DND-41 (cell line): ENCODE measurements around the gene FBXO39.

Source experiments
- ATAC-seq: fragments of 200-7000 bp; cut with Tn5 transposase; 3 replicates; pipeline ENCODE4 v1.9.1; 2021; ENCODE audit warnings: low read depth; ENCODE audit not compliant: insufficient read depth
- DNase-seq: peaks from one replicate; pipeline ENCODE4 v3.0.0-alpha.2; 2020
- H2AFZ ChIP-seq: 2 replicates; pipeline ENCODE4 v1.6.0; 2012; ENCODE audit warnings: low read depth, low read length
- H3K27ac ChIP-seq: 2 replicates; pipeline ENCODE4 v1.5.1; 2012; ENCODE audit warnings: low read length, inconsistent platforms
- H3K27me3 ChIP-seq: fragments of 200-600 bp; sonication (generic); 2 replicates; pipeline ENCODE4 v1.6.0; 2012; ENCODE audit warnings: low read length, mild to moderate bottlenecking, inconsistent platforms; ENCODE audit not compliant: insufficient read depth, poor library complexity
- H3K36me3 ChIP-seq: 2 replicates; pipeline ENCODE4 v1.5.1; 2012; ENCODE audit warnings: low read length, inconsistent platforms; ENCODE audit not compliant: insufficient read depth
- H3K4me1 ChIP-seq: 2 replicates; pipeline ENCODE4 v1.5.1; 2012; ENCODE audit warnings: mild to moderate bottlenecking, low read length; ENCODE audit not compliant: insufficient read depth
- H3K4me2 ChIP-seq: 2 replicates; pipeline ENCODE4 v1.6.0; 2012; ENCODE audit warnings: mild to moderate bottlenecking, moderate library complexity, low read length, inconsistent platforms; ENCODE audit not compliant: insufficient read depth
- H3K4me3 ChIP-seq, 2 experiments: fragments of 200-600 bp in 1 of 2; shearing (Covaris generic) in 1 of 2; 2 replicates each; pipeline ENCODE4 v1.5.1; 2012 to 2016; ENCODE audit warnings: inconsistent platforms in 2 of 2, low read length in 2 of 2, mild to moderate bottlenecking in 2 of 2, low read depth in 1 of 2, moderate library complexity in 1 of 2
- H3K79me2 ChIP-seq: 2 replicates; pipeline ENCODE4 v1.6.0; 2012; ENCODE audit warnings: low read length, inconsistent platforms; ENCODE audit not compliant: insufficient read depth
- H3K9ac ChIP-seq: 2 replicates; pipeline ENCODE4 v1.6.0; 2012; ENCODE audit warnings: low read depth, mild to moderate bottlenecking, inconsistent platforms, low read length, moderate library complexity
- H3K9me3 ChIP-seq: 2 replicates; pipeline ENCODE4 v1.5.1; 2012; ENCODE audit warnings: low read length, moderate library complexity, mild to moderate bottlenecking, inconsistent platforms; ENCODE audit not compliant: insufficient read depth, severe bottlenecking
- H4K20me1 ChIP-seq: 2 replicates; pipeline ENCODE4 v1.6.0; 2012; ENCODE audit warnings: low read length; ENCODE audit not compliant: insufficient read depth
- EZH2 ChIP-seq: IDR thresholded peaks from 3 replicates; pipeline ENCODE4 v1.6.1; 2012; ENCODE audit warnings: borderline replicate concordance, low read depth, mild to moderate bottlenecking, moderate library complexity, low read length, inconsistent platforms; ENCODE audit not compliant: severe bottlenecking
- TF ChIP-seq, protein P1 (sequence below): IDR thresholded peaks from 2 replicates; pipeline ENCODE4 v1.5.1; 2012; ENCODE audit warnings: borderline replicate concordance, low read length, moderate library complexity, mild to moderate bottlenecking; ENCODE audit not compliant: poor library complexity, severe bottlenecking; ENCODE audit errors: extremely low read depth

FBXO39 gene

DNA sequence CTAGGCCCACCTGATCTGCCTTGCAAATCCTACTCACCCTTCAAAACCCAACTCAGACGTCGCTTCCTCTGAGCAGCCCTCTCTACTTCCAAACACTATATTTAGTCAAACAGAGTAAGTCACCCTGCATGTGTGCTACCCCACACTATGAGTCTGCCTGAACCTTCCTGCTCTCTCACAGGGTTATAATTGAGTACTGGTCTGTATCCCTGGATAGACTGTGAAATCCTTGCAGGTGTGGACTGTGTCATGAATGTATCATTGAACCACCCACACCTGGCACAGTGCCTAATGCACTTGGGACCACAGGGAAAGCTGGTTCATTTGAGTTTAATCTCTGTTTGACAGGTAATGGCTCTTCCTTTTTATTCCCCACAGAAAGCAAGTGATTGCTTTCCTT lies 3.4 kb downstream of the FBXO39 start:
- Histone ChIP-seq H3K36me3 (peaks cover 3% of the 10 kb centered on the region; the same call in 1 of the 2 replicates), H3K79me2 (no peaks in the 10 kb centered on the region), H3K9ac (no peak overlapping the region), H3K27ac (no peak overlapping the region), H2AFZ (no peak overlapping the region), H3K27me3 (no peaks in the 10 kb centered on the region), H3K4me3 (no peak overlapping the region), H3K9me3 (no peaks in the 10 kb centered on the region), H4K20me1 (no peaks in the 10 kb centered on the region), H3K4me2 (no peak overlapping the region), H3K4me1 (peaks cover 13% of the 10 kb centered on the region)
- ATAC-seq (no peak), DNase-seq (no peak)
- TF ChIP-seq, protein P1, sequence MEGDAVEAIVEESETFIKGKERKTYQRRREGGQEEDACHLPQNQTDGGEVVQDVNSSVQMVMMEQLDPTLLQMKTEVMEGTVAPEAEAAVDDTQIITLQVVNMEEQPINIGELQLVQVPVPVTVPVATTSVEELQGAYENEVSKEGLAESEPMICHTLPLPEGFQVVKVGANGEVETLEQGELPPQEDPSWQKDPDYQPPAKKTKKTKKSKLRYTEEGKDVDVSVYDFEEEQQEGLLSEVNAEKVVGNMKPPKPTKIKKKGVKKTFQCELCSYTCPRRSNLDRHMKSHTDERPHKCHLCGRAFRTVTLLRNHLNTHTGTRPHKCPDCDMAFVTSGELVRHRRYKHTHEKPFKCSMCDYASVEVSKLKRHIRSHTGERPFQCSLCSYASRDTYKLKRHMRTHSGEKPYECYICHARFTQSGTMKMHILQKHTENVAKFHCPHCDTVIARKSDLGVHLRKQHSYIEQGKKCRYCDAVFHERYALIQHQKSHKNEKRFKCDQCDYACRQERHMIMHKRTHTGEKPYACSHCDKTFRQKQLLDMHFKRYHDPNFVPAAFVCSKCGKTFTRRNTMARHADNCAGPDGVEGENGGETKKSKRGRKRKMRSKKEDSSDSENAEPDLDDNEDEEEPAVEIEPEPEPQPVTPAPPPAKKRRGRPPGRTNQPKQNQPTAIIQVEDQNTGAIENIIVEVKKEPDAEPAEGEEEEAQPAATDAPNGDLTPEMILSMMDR, result no peak
- no peak for TF ChIP-seq EZH2

DNA sequence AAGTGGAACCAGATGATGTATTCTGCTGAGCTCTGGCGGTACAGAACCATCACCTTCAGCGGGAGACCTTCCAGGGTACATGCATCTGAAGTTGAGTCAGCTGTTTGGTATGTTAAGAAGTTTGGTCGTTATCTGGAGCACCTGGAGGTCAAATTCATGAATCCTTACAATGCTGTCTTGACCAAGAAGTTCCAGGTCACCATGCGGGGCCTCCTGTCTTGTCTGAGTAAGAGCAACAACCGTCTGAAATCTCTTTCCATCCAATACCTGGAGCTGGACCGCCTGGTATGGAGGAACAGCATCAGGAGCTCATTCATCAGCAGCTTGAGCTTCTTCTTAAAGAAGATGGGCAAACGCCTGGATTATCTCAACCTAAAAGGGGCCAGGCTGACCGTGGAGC lies 4.0 kb downstream of the FBXO39 start:
- Histone ChIP-seq H3K4me3 (no peak overlapping the region), H2AFZ (no peak overlapping the region), H3K27me3 (no peaks in the 10 kb centered on the region), H3K4me2 (no peak overlapping the region), H3K79me2 (no peaks in the 10 kb centered on the region), H3K27ac (no peak overlapping the region), H3K9me3 (no peaks in the 10 kb centered on the region), H3K36me3 (no peaks in the 10 kb centered on the region), H3K9ac (no peak overlapping the region), H4K20me1 (no peaks in the 10 kb centered on the region), H3K4me1 (peaks cover 15% of the 10 kb centered on the region)
- no peak for ATAC-seq
- no peak for DNase-seq
- TF ChIP-seq EZH2, result no peak
- TF ChIP-seq, protein P1, result no peak

DNA sequence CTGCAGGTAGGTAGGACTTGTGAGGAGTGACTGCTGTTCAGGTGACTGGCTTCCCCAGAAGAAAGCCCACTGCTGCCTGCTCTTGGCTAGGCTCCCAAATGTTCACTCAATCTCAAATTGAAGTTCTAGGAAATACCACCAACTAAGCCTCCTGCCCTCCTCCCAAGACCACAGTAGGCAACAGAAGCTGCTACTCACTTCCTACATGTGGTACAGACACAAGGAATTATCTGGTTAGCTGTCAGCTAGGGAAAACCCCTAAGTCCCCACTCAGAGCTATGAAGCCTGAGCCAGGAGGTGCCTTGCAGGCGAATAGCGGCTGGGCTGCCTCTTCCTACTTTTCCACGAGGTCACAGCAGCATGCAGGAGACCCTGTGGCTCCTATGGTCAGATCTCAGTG lies 4.9 kb downstream of the FBXO39 start:
- Histone ChIP-seq H3K4me3 (no peak overlapping the region), H2AFZ (no peak overlapping the region), H3K4me1 (peaks cover 24% of the 10 kb centered on the region), H3K9me3 (no peaks in the 10 kb centered on the region), H3K27me3 (no peaks in the 10 kb centered on the region), H3K27ac (no peak overlapping the region), H3K9ac (no peak overlapping the region), H4K20me1 (no peaks in the 10 kb centered on the region), H3K79me2 (no peaks in the 10 kb centered on the region), H3K36me3 (no peaks in the 10 kb centered on the region), H3K4me2 (no peak overlapping the region)
- DNase-seq, result peak; percentile 56
- no peak for TF ChIP-seq EZH2
- TF ChIP-seq, protein P1, result no peak
- peak; percentile 92 for ATAC-seq

DNA sequence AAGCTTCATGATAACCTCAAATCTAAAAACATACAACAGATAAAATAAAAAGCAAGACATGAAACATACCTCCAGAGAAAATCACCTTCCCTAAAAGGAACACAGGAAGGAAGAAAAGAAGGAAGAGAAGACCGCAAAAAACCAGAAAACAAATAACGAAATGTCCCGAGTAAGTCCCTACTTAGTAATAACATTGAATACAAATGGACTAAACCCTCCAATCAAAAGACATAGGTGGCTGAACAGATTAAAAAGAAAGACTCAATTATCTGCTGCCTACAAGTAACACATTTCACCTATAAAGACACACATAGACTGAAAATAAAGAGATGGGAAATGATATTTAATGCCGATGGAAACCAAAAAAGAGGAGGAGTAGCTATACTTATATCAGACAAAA lies 6.2 kb downstream of the FBXO39 start:
- Histone ChIP-seq H3K4me1 (peaks cover 28% of the 10 kb centered on the region), H3K4me3 (no peak overlapping the region)

More for the DNA sequence above, 6.2 kb downstream of the FBXO39 start:
- no peaks in the 10 kb centered on the region for H4K20me1 ChIP-seq
- no peak overlapping the region for H3K9ac ChIP-seq
- H3K27me3 ChIP-seq, result no peaks in the 10 kb centered on the region
- no peaks in the 10 kb centered on the region for H3K9me3 ChIP-seq
- H2AFZ ChIP-seq, result no peak overlapping the region
- no peaks in the 10 kb centered on the region for H3K79me2 ChIP-seq
- no peak overlapping the region for H3K27ac ChIP-seq
- ATAC-seq, result no peak
- H3K4me2 ChIP-seq, result no peak overlapping the region
- no peaks in the 10 kb centered on the region for H3K36me3 ChIP-seq
- DNase-seq, result no peak
- TF ChIP-seq, protein P1, result no peak
- no peak for TF ChIP-seq EZH2
